GM18519 (cell line): ENCODE measurements around the gene OPN1MW.
"Not testable (repeated sequence)": the region's sequence is repeated elsewhere in the genome, so short reads cannot be mapped to it uniquely, and the experiment has no call there.

Experiments used
- ATAC-seq: cut with Tn5 transposase; IDR thresholded peaks from one replicate; pipeline ENCODE4 v1.9.1; 2021; ENCODE audit warnings: mild to moderate bottlenecking, moderate library complexity; ENCODE audit not compliant: unreplicated experiment, low FRiP score

The OPN1MW gene

GRCh38 chrX:154209670-154210418, 27.4 kb downstream of the OPN1MW start:
- not testable (repeated sequence) for ATAC-seq

DNA sequence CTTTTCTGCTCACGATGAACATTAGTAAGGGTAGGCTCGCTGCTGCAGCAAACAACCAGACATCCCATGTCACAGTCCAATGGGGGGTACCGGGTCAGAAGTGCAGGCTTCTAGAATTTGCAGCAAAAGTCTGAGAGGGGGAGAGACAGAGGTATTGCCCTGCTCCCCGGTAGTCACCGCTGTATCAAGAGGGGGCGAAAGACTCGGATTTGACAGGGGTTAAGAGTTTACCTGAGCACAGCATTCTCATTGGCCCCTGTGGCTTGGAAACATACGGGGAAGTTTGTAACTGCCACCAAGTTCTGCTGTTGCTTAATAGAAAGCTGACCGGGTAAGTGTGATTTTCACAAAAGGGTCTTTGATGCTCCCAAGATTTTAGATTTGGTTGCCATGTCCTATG, 28.7 kb downstream of the OPN1MW start:
- ATAC-seq: not testable (repeated sequence)

DNA sequence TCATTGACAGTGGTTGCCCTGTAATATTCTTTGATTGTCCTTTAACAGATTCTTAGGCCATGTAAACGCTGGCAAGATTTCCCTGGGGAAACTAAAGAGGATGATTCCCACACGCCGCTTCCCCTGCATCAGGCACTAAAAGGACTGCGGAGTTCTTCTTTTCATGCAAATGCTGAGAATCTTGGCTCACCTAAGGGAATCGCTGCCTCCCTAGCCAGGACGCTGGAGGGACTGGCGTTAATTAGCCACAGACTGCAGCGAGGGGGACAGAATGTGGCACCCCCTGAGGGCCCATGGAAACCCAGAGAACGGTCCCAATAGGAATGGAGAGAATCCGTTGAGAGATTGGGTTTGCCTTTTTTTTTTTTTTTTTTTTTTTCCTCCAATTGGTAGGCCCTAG, 29.1 kb downstream of the OPN1MW start:
- not testable (repeated sequence) for ATAC-seq

- ATAC-seq: not testable (repeated sequence)
Measured at GRCh38 chrX:154219456-154219855, 37.1 kb downstream of the OPN1MW start, which contains the start of gene OPN1MW2. TSS of gene OPN1MW2 (plus strand) at chrX:154219756. CDS start at chrX:154219816, 60 bp downstream.

- ATAC-seq: not testable (repeated sequence)
Measured at GRCh38 chrX:154225292-154225691, 42.9 kb downstream of the OPN1MW start.

DNA sequence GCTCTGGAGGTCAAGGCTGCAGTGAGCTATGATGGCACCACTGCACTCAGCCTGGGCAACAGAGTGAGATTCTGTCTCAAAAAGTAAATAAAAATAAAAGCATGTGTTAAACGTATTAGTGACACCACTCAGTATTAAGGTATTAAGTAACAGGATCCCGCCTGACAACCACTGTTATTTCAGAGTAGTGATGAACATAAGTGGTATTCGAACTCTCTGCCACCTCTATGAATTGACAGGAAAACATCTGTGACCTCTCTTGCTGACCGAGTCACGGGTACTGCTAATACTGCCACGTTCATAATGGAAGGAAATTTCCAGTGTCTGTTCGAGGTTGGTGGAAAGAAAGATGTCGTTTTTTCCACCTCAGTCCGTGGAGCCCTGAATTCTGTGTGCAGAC, 44.3 kb downstream of the OPN1MW start:
- ATAC-seq: not testable (repeated sequence)

- not testable (repeated sequence) for ATAC-seq
Measured at GRCh38 chrX:154231443-154231842, 49.0 kb downstream of the OPN1MW start.

DNA sequence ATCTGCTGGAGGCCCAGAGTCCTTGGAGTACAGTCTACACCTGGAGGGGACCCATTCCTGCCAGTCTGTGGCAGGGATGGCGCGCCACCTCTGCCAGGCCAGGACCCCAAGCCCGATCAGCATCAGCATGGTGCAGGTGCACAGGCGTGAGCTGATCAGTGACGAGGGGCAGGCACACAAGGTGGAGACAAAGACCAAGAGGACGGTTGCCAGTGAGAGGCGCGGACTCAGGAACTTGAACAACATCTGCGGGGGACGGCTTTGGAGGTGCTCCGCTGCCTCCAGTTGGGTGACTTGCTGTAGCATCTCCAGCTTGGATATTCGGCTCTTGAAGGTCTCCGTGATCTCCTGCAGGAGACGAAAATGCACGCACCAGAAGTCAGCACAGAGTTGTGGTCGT, 51.2 kb downstream of the OPN1MW start:
- ATAC-seq: not testable (repeated sequence)

- not testable (repeated sequence) for ATAC-seq
Measured at GRCh38 chrX:154238939-154239559, 56.7 kb downstream of the OPN1MW start.

GRCh38 chrX:154239982-154240503, 57.6 kb downstream of the OPN1MW start:
- not testable (repeated sequence) for ATAC-seq
